GM12878 (cell line): ENCODE results near the gene TYSND1. TPM values are rescaled to one million over a fixed set of nuclear protein-coding genes. Genes with fewer than 3 reads are reported as not detected.

Experiments used
- ATF3 ChIP-seq: IDR thresholded peaks from 2 replicates; pipeline ENCODE4 v1.6.1; 2011; ENCODE audit warnings: low read depth, mild to moderate bottlenecking, low read length, moderate library complexity, borderline replicate concordance; ENCODE audit errors: extremely low read depth
- FOXK2 ChIP-seq: fragments of 450-650 bp; IDR thresholded peaks from 2 replicates; pipeline ENCODE4 v1.6.1; 2017; ENCODE audit warnings: mild to moderate bottlenecking, moderate library complexity
- KDM1A ChIP-seq: fragments of 200-600 bp; sonication (generic); IDR thresholded peaks from 2 replicates; pipeline ENCODE4 v1.6.1; 2016; ENCODE audit warnings: borderline replicate concordance
- MYB ChIP-seq: fragments of 150-350 bp; IDR thresholded peaks from 2 replicates; pipeline ENCODE4 v1.6.1; 2014; ENCODE audit warnings: mild to moderate bottlenecking, low read depth, low read length, borderline replicate concordance
- POLR2AphosphoS2 ChIP-seq: IDR thresholded peaks from 2 replicates; pipeline ENCODE4 v1.6.1; 2011; ENCODE audit warnings: low read depth, mild to moderate bottlenecking, low read length, improper control_type of control experiment, moderate library complexity
- POU2F2 ChIP-seq: IDR thresholded peaks from 3 replicates; pipeline ENCODE4 v1.6.1; 2011; ENCODE audit warnings: low read depth, mild to moderate bottlenecking, low read length, borderline replicate concordance
- RCOR1 ChIP-seq: conservative IDR thresholded peaks from 2 replicates; pipeline ENCODE4 v1.6.1; 2012; ENCODE audit warnings: low read depth, low read length, improper control_type of control experiment
- SPI1 ChIP-seq: IDR thresholded peaks from 2 replicates; pipeline ENCODE4 v1.6.1; 2011; ENCODE audit warnings: low read depth, mild to moderate bottlenecking, low read length, moderate library complexity, borderline replicate concordance; ENCODE audit not compliant: insufficient read depth
- YY1 ChIP-seq: IDR thresholded peaks from 2 replicates; pipeline ENCODE4 v1.6.1; 2011; ENCODE audit warnings: low read depth, mild to moderate bottlenecking, low read length
- ZBED1 ChIP-seq: IDR thresholded peaks from 2 replicates; pipeline ENCODE4 v1.6.1; 2016; ENCODE audit warnings: borderline replicate concordance
- ZNF687 ChIP-seq: fragments of 450-650 bp; IDR thresholded peaks from 2 replicates; pipeline ENCODE4 v1.6.1; 2017; ENCODE audit warnings: mild to moderate bottlenecking, moderate library complexity
- ZSCAN29 ChIP-seq: fragments of 450-650 bp; IDR thresholded peaks from 2 replicates; pipeline ENCODE4 v1.6.1; 2017; ENCODE audit warnings: mild to moderate bottlenecking, moderate library complexity
- polyA plus RNA-seq, 11 experiments: library from polyadenylated mRNA; depleted of rRNA in 4 of 11; unstranded in 6 of 11; stranded (reverse) in 5 of 11; fragments of >200 nt; fragmentation: Nextera tagmentation in 4 of 11; fragmentation: Illumina TruSeq in 1 of 11; extraction: Ambion mirVana in 4 of 11; extraction: Trizol in 1 of 11; gene quantifications; 1 replicate in 1 of 11; 2 replicates in 10 of 11; pipeline versions ENCODE4 v1.2.1 to v1.2.3, GENCODE V29; 2011 to 2016; ENCODE audit warnings: inconsistent platforms in 2 of 11, missing spikeins in 2 of 11, low read depth in 1 of 11
- total RNA-seq, 4 experiments: library from RNA; depleted of rRNA in 3 of 4; stranded (reverse); fragments of >200 nt in 3 of 4; fragmentation: Illumina TruSeq in 1 of 4; extraction: Trizol in 1 of 4; gene quantifications; 2 replicates each; pipeline versions ENCODE4 v1.2.1 to v1.2.3, GENCODE V29; 2013 to 2021

The TYSND1 gene
- total and polyA plus RNA-seq, 10 of the 15 experiments (the other 5 are each of a cell fraction or from before 2014, with no cell fraction given), result 1.9 to 21.4 (median 12.0) TPM

GRCh38 chr10:70132098-70133029, 14.1 kb downstream of the TYSND1 start, which contains the start of gene AIFM2 (continued):
- TF ChIP-seq ZNF687 (peak; percentile 95), ZSCAN29 (0 out of 2 replicates have a peak, but pooled peaks have one; percentile 10), ATF3 (no peak), MYB (no peak), YY1 (peak; percentile 36; the same call in 1 of the 2 replicates), FOXK2 (no peak), RCOR1 (no peak), SPI1 (no peak), KDM1A (no peak), ZBED1 (no peak), POLR2AphosphoS2 (no peak), POU2F2 (peak; percentile 16; the same call in 1 of the 3 replicates)
